Choroid plexus epithelial cell (primary cell): ENCODE measurements around the gene PPAT.
"Not testable (repeated sequence)": the region's sequence is repeated elsewhere in the genome, so short reads cannot be mapped to it uniquely, and the experiment has no call there.

Experiments
- DNase-seq: peaks from one replicate; pipeline ENCODE4 v3.0.0-alpha.2; 2010; ENCODE audit warnings: low read depth
- H3K4me3 ChIP-seq: 2 replicates; pipeline ENCODE4 v1.5.1; 2011; ENCODE audit warnings: low read depth, mild to moderate bottlenecking, control low read depth, low read length, moderate library complexity
- TF ChIP-seq, protein P1 (sequence below): conservative IDR thresholded peaks from 2 replicates; pipeline ENCODE4 v1.5.1; 2011; ENCODE audit warnings: low read depth, mild to moderate bottlenecking, control low read depth, inconsistent platforms, low read length, moderate library complexity

The PPAT gene

DNA sequence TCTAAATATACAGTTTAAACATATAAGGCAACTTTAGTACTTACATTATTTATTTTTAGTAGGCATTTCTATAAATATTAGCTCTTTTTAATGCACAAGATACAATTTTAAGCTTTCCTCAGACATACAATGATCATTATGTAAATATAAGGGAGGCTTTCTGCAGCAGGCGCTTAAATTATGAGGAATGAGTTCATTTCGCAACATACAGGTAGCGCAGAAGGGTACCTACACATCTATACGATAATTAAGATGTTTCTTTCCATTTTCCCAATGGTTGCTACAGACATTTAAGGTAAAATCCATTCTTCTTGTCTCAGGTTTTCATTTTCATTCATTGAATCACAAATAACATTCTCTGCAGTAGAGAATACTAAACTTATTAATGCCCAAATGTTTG, 49.3 kb downstream of the PPAT start:
- H3K4me3 ChIP-seq, result peak overlapping the region; percentile 26
- no peak for DNase-seq
- TF ChIP-seq, protein P1, sequence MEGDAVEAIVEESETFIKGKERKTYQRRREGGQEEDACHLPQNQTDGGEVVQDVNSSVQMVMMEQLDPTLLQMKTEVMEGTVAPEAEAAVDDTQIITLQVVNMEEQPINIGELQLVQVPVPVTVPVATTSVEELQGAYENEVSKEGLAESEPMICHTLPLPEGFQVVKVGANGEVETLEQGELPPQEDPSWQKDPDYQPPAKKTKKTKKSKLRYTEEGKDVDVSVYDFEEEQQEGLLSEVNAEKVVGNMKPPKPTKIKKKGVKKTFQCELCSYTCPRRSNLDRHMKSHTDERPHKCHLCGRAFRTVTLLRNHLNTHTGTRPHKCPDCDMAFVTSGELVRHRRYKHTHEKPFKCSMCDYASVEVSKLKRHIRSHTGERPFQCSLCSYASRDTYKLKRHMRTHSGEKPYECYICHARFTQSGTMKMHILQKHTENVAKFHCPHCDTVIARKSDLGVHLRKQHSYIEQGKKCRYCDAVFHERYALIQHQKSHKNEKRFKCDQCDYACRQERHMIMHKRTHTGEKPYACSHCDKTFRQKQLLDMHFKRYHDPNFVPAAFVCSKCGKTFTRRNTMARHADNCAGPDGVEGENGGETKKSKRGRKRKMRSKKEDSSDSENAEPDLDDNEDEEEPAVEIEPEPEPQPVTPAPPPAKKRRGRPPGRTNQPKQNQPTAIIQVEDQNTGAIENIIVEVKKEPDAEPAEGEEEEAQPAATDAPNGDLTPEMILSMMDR, result no peak

DNA sequence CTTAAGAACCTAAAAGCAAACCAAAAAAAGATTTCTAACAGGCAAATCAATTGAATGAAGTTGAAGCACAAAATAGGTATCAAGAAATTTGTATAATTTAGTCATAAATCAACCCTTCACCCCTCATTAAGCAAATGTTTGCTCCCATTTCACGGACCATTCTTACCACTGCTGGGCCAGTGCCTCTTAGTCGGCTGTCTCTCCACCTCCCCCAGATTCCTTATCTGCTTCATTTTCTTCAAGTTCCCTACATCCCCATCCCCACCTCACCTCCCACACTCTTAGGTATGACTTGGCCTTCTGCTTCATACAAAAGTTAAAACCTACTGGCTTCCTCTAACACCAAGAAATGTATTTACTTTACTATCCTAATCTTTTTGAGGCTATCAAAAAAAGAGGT, 60.0 kb downstream of the PPAT start:
- no peak overlapping the region for H3K4me3 ChIP-seq
- TF ChIP-seq, protein P1, result no peak
- no peak for DNase-seq

DNA sequence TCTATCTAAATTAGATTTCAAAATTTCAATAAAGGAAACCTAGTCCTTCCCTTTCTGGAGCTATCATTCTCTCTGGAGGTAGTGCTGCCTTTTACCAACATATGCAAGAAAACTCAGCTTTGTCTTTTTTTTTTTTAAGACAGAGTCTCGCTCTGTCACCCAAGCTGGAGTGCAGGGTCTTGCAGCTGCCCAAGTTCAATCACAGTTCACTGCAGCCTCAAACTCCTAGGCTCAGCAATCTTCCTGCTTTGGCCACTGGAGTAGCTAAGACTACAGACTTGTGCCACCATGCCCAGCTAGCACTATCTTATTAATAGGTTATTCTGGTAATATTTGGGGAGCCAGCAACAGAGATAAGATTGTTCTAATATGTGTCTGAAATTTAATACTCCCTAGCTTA, 60.5 kb downstream of the PPAT start:
- no peak for DNase-seq
- TF ChIP-seq, protein P1, result no peak
- no peak overlapping the region for H3K4me3 ChIP-seq

DNA sequence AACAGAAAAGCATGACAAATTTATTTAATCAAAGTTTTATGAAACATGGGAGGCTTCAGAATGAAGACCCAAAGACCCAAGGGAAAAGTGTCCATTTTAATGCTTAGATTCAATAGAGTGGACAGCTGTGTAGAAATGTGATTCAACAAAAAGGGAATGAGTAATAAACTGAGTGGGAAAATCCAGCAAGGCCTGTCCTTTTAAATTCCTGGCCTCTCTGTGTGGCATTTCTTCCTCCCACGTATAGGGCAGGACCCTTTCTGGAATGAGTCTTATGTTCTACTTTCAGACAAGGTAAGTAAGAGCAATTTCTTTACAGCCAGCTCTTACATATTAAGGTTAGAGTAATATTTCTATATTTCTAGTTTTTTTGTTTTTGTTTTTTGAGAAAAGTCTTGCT, 62.6 kb downstream of the PPAT start:
- no peak overlapping the region for H3K4me3 ChIP-seq
- TF ChIP-seq, protein P1, result no peak
- DNase-seq, result no peak

DNA sequence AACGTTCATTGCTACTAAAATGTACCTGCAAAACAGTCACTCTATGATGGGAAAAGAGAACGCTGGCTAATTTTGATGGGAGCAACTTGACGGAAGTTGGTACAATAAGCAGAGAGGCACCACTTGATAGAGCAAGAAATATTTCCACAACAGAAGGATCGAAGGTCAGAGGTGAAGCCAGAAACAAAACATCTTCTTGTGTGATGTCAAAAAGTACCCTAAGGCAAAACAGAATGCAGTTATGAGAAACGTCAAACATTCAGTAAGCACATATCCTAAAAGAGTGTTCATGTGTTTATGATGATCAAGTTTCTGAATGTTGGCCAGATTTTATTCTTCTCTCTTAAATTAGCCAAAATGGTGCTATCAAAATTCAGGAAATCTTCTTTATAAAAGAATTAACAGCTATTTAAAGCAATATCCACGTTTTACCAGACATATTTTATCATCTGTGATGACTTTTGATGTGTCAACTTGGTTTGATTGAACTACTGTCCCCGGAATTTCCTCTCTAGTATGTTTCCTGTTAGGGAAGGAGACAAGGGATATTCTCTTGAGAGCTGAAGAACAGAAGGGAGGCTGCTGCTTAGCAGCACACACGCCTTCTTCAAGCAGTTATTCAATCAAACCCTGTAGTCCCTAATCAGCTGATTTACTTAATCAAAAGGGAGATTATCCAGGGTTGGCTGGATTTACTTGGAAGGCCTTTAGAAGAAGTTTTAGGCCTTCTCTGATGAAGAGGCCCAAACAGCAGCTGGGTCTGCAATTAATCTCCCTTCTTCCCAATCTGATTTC, 63.8 kb downstream of the PPAT start:
- no peak for DNase-seq
- TF ChIP-seq, protein P1, result no peak
- H3K4me3 ChIP-seq, result no peak overlapping the region

DNA sequence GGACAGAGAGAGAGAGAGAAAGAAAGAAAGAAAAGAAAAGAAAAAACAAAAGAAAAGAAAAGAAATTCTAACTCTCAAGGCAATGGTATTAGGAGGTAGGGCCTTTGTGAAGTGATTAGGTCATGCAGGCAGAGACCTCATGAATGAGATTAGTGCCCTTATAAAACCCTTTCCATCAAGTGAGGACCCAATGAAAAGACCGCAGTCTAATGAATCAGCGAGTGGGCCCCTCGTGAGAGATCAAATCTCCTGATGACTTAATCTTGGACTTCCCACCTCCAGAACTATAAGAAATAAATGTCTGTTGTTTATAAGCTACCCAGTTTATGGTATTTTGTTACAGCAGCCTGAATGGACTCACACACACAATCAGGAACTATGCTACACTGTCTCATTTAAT, 65.0 kb downstream of the PPAT start:
- H3K4me3 ChIP-seq, result no peak overlapping the region
- TF ChIP-seq, protein P1, result no peak
- DNase-seq, result no peak

DNA sequence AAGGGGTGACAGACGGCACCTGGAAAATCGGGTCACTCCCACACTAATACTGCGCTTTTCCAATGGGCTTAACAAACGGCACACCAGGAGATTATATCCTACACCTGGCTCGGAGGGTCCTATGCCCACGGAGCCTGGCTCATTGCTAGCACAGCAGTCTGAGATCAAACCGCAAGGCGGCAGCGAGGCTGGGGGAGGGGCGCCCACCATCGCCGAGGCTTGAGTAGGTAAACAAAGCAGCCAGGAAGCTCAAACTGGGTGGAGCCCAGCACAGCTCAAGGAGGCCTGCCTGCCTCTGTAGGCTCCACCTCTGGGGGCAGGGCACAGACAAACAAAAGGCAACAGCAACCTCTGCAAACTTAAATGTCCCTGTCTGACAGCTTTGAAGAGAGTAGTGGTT, 72.4 kb downstream of the PPAT start:
- not testable (repeated sequence) for DNase-seq, H3K4me3 ChIP-seq

DNA sequence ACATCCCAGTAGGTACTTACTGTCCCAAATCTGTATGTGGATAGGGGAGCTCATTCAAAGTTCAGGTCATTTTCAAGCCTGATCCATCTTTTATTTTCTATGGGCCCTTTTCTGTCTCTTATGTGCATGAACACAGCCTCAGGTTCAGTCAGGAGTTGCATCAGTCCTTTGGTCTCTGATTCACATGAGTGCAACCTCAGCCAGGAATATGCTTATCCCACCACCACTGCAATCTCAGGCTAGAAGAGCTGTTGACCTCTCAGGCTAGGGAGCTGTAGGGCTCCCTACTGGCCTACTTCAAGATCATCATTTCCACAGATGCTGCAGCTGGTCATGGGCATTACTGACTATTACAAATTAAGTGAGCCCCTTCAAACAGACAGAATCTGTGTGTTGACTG, 75.3 kb downstream of the PPAT start:
- TF ChIP-seq, protein P1, result no peak
- no peak overlapping the region for H3K4me3 ChIP-seq
- peak; percentile 65 for DNase-seq
